Measurements from ENCODE around the gene PRR19.

Gene PRR19

DNA sequence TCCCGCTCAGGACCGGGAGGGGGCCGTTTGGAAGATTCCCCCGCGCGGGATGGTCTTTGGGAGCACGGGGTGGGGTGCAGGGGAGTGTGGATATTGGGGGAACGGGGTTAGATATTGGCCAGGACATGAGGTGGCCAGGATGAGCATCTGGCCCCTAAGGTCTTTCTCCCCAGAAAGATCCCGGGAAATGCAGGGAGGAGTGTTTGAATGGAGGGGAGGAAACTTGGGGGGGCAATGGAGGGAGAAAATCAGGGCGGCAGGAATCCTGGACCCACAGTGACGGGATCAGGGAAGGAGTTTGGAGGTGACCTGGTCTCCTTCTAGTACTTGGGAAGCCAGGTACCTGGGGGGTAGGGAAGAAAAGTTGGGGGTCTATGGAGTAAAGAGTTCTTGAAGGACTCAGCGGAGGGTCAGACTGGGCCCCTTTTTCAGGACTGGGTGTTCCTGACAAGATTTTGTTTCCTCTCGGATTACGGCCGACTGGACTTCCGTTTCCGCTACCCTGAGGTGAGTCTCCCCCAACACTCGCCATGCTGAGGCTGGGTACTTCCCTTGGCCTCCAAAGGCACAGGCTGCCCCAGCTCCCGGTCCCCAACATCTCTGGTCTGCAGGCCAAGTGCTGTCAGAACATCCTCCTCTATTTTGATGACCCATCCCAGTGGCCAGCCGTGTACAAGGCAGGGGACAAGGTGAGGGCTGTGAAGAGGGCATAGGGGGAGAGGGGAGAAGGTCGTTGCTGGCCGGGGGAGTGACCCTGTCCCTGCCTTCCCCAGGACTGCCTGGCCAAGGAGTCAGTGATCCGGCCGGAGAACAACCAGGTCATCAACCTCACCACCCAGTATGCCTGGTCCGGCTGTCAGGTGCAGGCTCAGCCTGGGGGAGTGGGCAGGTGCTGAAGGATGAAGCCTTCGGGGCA is 12.2 kb downstream of the PRR19 start:
- no peak overlapping the region for H3K27ac ChIP-seq
- TF ChIP-seq, protein P1, sequence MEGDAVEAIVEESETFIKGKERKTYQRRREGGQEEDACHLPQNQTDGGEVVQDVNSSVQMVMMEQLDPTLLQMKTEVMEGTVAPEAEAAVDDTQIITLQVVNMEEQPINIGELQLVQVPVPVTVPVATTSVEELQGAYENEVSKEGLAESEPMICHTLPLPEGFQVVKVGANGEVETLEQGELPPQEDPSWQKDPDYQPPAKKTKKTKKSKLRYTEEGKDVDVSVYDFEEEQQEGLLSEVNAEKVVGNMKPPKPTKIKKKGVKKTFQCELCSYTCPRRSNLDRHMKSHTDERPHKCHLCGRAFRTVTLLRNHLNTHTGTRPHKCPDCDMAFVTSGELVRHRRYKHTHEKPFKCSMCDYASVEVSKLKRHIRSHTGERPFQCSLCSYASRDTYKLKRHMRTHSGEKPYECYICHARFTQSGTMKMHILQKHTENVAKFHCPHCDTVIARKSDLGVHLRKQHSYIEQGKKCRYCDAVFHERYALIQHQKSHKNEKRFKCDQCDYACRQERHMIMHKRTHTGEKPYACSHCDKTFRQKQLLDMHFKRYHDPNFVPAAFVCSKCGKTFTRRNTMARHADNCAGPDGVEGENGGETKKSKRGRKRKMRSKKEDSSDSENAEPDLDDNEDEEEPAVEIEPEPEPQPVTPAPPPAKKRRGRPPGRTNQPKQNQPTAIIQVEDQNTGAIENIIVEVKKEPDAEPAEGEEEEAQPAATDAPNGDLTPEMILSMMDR (conservative IDR thresholded peaks at IDR 0.05; ENCODE audit: low read depth), result no peak
- ChIA-PET POLR2A (ENCODE audit: low non-redundant PET) (interaction anchor here (0.6 kb wide), 1 partner anchor 10 kb away, joined by 3 read pairs; no protein-coding TSS in a partner anchor), CTCF (interaction anchor here (0.6 to 0.7 kb wide), 2 partner anchors 30 to 37 kb away, joined by 3 read pairs; no protein-coding TSS in a partner anchor)
- DNase-seq (ENCODE audit: low spot score), result no peak

DNA sequence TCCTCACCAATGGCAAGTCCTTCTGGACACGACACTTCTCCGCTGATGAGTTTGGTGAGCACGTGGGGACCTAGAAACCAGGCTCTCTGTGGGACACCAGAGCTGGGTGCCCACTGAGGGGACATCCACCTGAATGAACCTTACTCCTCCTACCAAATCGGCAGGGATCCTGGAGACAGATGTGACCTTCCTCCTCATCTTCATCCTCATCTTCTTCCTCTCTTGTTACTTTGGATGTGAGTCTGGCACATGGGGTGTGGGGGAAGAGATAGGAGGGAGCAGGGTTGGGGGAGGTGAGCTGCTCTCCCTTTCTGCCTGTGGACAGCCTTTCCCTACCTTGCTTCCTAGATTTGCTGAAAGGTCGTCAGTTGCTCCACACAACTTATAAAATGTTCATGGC is 13.1 kb downstream of the PRR19 start:
- ChIA-PET CTCF (no interaction called here), POLR2A (ENCODE audit: low non-redundant PET) (no interaction called here)
- no peak for DNase-seq (ENCODE audit: low spot score)
- TF ChIP-seq, protein P1 (conservative IDR thresholded peaks at IDR 0.05; ENCODE audit: low read depth), result no peak
- no peak overlapping the region for H3K27ac ChIP-seq

DNA sequence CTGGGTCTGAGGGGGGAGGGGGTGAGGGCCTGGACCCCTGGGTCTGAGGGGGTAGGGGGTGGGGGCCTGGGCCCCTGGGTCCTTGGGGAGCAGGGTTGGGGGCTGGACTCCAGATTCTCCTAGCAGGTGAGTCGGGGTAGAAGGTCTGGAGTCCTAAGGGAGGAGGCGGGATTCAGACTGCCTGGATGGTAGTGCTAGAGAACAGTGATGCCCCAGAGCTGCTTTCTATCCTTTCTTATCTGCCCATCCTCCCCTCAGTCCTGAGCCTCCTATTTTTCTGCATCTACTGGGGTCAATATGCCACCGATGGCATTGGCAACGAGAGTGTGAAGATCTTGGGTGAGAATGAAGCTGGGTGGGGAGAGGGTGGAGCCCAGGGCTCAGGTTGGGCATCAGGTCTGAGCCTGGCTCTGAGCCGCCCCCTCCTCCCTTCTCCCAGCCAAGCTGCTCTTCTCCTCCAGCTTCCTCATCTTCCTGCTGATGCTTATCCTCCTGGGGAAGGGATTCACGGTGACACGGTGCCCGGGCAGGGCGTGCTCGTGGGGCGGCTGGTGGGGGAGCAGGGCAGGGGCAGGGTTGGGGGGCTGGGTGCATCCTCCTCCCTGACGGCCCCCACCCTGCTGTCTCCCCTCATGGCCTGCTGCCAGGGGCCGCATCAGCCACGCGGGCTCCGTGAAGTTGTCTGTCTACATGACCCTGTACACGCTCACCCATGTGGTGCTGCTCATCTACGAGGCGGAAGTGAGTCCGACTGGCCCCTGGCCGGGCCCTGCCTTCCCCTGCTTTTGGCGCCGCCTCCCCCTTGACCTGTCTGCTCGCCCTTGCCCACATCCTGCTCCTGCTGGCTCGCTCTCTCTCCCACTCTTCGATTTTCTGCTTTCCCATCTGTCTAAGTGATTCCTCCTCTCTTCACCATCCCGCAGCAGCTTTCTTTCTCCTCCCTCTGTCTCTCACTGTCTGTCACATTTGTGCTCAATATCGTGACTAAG is 14.6 kb downstream of the PRR19 start:
- CTCF ChIA-PET, result interaction anchor here (0.6 kb wide), 1 partner anchor 370 kb away, joined by 3 read pairs; no protein-coding TSS in a partner anchor
- TF ChIP-seq, protein P1 (conservative IDR thresholded peaks at IDR 0.05; ENCODE audit: low read depth), result no peak

DNA sequence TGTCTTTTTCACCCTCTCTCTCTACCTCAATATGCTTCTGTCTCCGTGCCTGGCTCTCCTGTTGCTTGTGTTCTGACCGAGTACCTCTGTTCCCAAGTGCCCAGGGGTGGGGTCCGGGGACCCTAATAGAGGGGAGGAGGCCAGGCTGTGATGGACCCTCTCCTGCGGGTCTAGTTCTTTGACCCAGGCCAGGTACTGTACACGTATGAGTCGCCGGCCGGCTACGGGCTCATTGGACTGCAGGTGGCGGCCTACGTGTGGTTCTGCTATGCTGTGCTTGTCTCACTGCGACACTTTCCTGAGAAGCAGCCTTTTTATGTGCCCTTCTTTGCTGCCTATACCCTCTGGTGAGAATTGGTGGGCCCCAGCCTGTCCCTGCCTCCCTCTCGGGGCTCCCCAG is 15.6 kb downstream of the PRR19 start:
- POLR2A ChIA-PET (ENCODE audit: low non-redundant PET), result no interaction called here
- TF ChIP-seq, protein P1 (conservative IDR thresholded peaks at IDR 0.05; ENCODE audit: low read depth), result no peak
- CTCF ChIA-PET, result no interaction called here
- DNase-seq (ENCODE audit: low spot score), result no peak
- H3K27ac ChIP-seq, result no peak overlapping the region

More for the DNA sequence above, 14.6 kb downstream of the PRR19 start:
- POLR2A ChIA-PET (ENCODE audit: low non-redundant PET), result no interaction called here
- no peak for DNase-seq (ENCODE audit: low spot score)
- H3K27ac ChIP-seq, result no peak overlapping the region

DNA sequence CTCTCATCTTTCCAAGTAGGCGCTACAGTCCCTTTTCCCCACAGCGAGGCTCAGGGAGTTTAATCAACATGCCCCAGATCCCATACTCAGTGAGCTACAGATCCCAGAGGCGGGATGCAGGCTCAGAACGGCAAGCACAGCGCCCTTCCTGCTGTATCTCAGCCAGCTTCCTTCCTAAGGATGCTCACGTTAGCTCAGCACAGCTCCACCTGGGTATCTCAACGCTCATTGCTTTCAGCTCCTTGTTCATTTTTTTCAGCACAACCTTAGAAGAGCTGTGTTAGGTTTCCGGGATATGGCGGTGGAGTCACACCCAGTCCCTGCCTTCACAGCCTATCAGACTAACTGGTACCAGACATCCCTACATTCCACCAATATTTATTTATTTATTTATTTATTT is 20.4 kb downstream of the PRR19 start:
- TF ChIP-seq, protein P1 (conservative IDR thresholded peaks at IDR 0.05; ENCODE audit: low read depth), result no peak
- ChIA-PET POLR2A (ENCODE audit: low non-redundant PET) (no interaction called here), CTCF (interaction anchor here (1.2 kb wide), 1 partner anchor 32 kb away, joined by 3 read pairs; no protein-coding TSS in a partner anchor)
- no peak overlapping the region for H3K27ac ChIP-seq
- no peak for DNase-seq (ENCODE audit: low spot score)

DNA sequence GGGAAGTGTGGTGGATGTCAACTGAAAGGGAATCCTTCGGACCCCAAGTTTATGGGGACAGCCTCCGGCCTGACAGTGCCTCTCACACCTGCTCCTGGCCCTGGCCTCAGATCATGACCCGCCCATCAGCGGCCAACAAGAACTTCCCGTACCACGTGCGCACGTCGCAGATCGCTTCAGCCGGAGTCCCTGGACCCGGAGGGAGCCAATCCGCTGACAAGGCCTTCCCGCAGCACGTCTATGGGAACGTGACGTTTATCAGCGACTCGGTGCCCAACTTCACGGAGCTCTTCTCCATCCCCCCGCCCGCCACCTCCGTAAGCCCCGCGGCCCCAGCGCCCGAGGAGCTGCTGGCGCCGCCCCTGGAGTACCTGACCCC is 21.5 kb downstream of the PRR19 start:
- TF ChIP-seq, protein P1 (conservative IDR thresholded peaks at IDR 0.05; ENCODE audit: low read depth), result no peak
- no peak for DNase-seq (ENCODE audit: low spot score)
- POLR2A ChIA-PET (ENCODE audit: low non-redundant PET), result no interaction called here
- CTCF ChIA-PET, result no interaction called here
- no peak overlapping the region for H3K27ac ChIP-seq
